MM.1S (cell line): Measurements from ENCODE around the gene ANKRD13A.

ENCODE experiments used
- CTCF ChIP-seq: fragments of 300-600 bp; sonication (generic); IDR thresholded peaks from 2 replicates; pipeline ENCODE4 v1.5.1; 2016; ENCODE audit warnings: antibody characterized with exemption, low read length, mixed read lengths
- EZH2 ChIP-seq: fragments of 300-600 bp; sonication (generic); optimal IDR thresholded peaks from 2 replicates; pipeline ENCODE3; 2017; ENCODE audit warnings: low read depth, mild to moderate bottlenecking, antibody characterized with exemption, low read length, mixed read lengths
- EZH2phosphoT487 ChIP-seq: fragments of 300-600 bp; sonication (generic); IDR thresholded peaks from 2 replicates; pipeline ENCODE4 v1.6.1; 2018; ENCODE audit warnings: antibody characterized with exemption, low read length

- no peak for TF ChIP-seq CTCF
- TF ChIP-seq EZH2: no peak
- no peak for TF ChIP-seq EZH2phosphoT487
Observed at GRCh38 chr12:109997393-109997792, 1.8 kb upstream of the ANKRD13A start.
